Activated CD8-positive, alpha-beta memory T cell treated with anti-CD3 and anti-CD28 coated beads, Interleukin-2, amount 50 U/mL, for 24 hours (primary cell): ENCODE measurements around the gene SLC17A4.

Experiments
- DNase-seq: peaks from one replicate; pipeline ENCODE4 v3.0.0-alpha.2; 2020; ENCODE audit errors: extremely low read depth

The SLC17A4 gene

GRCh38 chr6:25749837-25750236 is 4.7 kb upstream of the SLC17A4 start:
- DNase-seq: no peak

DNA sequence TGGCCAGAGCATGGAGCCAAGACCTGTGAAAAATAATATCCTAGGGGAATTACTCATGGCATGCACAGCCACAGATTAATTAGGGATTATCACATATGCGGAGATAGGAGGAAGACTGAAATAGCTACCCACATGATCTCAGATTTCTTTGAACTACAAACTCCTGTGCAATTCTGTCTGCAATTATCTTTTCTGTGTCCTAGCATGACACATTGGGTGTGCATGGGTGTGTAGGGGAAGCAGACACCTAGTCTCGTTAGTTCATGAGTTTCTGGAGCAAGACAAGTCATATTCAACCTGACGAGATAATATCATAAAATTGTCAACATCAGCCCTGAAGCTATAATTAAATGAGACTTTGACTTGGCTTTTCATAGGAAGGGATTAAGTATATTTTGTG is 3.6 kb upstream of the SLC17A4 start:
- DNase-seq: no peak

DNA sequence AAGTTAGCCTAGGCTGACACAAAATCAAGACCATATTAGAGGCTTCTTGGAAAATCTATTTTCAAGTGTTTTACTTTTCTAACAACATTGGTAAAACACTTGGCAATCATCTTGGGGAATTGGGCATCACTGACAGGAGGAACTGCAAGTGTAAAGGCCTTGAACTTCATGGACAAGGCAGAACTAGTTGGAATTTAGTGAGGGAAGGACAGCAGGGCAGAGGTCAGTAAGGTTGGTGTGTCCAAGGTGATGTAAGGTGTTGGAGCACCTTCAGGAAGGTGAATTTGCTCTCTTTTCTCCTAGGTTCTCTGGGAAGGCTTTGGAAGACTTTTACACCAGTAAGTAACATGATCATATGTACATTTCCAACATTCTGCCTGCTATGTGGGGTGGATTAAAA is 1.5 kb upstream of the SLC17A4 start:
- DNase-seq: no peak

DNA sequence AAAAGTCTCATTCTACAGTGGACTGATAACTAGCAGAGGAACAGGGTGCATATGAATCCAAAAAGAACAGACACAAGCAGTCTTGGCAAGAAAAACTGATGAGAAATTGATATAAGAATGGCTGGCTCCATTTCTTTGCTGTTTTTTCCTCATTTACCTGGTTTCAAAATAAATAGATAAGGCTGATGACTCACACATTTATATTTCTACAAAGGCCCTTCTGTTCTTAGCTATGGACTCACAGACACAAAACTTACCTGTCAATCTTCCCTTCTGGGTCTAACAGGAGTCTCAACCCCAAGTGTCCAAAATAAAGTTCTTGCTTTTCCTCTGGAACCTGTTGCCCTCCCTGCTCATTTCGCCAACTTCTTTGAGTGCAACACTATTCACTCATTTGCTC is 941 bp downstream of the SLC17A4 start:
- no peak for DNase-seq

- no peak for DNase-seq
Measured at GRCh38 chr6:25756382-25757363, 2.1 kb downstream of the SLC17A4 start.

DNA sequence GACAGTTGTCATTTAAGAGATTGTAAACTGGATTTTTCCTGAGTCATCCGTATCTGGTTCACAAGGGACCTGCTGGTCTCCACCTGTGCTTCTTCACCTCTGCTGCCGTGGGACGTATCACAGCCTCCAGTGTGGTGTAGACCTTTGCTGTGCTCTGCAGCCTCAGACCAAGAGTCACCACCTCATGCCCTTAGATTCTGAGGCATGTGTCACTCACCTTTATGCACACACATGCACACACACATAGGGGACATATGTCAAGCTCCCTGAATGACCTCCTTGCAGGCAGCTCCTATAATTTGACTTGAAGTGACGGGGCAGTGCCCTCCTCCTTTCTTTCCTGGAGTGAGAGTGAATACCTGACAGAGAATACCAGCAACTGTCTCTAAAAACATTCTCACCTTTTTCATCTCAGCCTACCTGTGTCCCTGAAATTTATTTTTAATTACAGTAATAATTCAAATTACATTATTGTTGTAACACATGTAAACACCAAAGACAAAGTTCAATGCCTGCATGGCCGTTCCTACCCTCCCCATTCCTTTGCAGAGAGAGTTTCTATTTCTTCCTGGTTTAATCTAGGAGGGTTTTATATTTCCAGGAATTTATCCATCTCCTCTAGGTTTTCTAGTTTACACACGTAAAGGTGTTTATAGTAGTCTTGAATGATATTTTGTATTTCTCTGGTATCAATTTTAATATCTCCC is 3.5 kb downstream of the SLC17A4 start:
- no peak for DNase-seq

- DNase-seq: no peak
Measured at GRCh38 chr6:25764611-25765010, 10.1 kb downstream of the SLC17A4 start.

- DNase-seq: no peak
Measured at GRCh38 chr6:25768566-25768965, 14.0 kb downstream of the SLC17A4 start.

DNA sequence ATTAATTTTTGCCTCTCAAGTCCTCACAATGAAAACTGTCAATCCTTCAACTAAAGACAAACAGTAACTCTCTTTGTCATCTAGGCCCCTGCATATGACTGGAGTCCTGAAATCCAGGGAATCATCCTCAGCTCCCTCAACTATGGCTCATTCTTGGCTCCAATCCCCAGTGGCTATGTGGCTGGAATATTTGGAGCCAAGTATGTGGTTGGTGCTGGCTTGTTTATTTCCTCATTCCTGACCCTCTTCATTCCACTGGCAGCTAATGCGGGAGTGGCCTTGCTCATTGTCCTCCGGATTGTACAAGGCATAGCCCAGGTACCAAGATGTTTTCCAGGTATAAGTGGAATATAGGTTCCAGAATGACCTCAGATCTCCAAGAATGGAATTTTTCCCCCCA is 15.4 kb downstream of the SLC17A4 start:
- no peak for DNase-seq

DNA sequence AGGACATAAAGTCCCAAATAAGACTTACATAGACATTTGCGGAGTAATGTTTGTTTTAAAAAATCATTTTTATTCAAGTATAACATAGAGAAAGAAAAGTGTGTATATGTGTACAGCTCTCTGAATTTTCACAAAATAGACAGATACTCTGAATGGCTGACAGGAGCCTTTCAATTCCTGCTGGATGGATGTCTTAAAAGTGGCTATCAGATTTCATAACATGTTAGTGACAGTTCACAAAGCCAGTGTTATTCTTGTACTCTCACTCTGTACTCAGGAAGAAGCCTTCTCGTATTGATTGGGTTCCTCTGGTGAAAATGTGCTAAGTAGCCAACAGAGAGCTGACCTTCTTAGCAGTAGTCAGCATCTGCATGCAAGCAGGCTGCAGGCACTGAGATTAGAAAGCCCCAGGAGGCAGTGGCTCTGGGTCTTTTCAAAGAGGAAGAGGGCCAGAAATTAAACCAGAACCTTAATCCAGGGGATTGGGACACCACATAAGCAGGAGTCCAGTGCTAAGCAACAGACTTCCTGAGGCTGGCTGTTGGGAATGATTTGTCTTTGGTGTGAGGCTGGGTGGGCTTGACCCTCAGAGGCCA is 19.7 kb downstream of the SLC17A4 start:
- no peak for DNase-seq

- DNase-seq: no peak
Measured at GRCh38 chr6:25777031-25777430, 22.5 kb downstream of the SLC17A4 start.

GRCh38 chr6:25777856-25778649 is 23.5 kb downstream of the SLC17A4 start:
- no peak for DNase-seq

- DNase-seq: no peak
Measured at GRCh38 chr6:25781134-25781533, 26.6 kb downstream of the SLC17A4 start.

GRCh38 chr6:25787428-25787827 is 32.9 kb downstream of the SLC17A4 start:
- DNase-seq: no peak

DNA sequence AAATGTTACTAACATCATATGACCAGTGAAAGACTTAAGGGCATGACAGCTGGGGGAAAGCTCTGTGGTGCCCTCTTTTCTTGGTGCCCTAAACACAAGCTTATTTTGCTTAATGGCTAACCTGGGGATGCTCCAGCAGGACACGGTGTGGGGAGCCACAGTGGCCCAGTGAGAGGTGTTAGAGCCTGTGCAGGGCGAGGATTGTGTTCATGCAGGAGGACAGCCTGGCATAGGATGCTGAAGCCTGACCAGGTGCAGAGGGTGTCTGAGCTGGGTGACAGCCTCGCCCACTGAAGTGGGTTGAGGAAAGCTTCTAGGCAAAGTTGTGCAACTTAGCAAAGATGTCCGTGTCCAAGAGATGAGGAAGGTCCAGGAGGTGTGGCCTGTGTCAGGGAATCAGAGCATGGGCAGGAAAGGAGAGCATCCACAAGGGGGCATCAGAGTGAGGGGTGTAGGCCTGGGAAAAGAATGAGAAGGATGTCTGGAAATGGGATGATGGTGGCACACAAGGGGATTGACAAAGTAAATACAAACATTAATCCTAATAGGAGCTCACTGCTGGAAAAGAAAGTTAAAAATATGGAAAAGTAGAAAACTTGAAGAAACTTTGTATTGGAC is 33.9 kb downstream of the SLC17A4 start:
- DNase-seq: no peak

DNA sequence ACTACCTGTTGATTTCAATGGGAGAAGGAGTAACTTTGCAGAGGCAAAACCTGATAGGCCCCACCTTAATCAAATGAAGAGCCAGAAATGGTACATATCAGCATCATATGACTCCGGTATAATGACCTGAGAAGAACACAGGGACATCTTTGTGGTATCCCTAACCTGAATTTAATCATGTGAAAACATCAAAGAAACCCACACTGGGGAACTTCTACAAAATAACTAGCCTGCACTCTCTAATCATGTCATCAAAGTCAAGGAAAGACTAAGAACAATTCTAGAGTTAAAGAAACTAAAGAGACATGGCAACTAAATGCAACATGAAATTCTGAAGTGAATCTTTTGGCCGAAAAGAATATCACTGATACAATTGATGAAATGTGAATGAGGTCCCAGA is 34.9 kb downstream of the SLC17A4 start:
- DNase-seq: no peak

GRCh38 chr6:25792016-25792415 is 37.5 kb downstream of the SLC17A4 start:
- no peak for DNase-seq

DNA sequence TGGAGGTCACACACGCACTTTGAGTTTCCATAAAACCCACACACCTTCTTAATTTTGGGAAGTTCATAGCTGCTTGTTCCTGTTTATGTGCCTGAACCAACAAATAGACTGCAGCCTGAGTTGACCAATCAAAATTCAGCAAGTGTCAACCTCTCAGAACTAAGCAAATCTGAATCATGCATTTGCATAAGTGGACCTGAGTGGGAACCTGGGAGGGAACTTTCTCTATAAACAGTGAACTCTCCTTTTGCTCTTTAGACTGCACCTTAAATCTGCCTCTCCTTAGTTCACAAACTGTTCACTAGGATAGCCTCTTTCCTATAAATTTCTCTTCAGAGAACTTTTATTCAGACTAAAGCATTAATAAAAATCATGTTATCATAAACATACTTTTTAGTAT is 39.4 kb downstream of the SLC17A4 start:
- no peak for DNase-seq

DNA sequence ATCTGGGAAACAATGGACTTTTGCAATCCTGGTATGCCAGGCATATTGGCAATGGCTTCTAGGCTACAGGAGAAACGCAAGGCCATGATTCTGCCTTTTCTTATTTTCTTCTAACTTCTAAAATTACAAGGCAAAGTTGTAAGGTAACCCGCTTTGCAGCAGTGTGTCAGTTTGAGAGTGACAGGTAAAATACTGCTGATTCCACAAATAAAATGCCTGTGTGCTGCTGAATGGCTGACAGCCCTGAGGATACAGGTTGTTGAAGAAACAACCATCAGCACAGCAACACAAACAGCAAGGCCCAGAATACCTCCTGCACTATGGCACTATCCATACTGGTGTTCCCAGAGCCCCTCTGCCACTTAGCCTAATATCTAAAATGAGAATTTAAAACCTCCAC is 40.2 kb downstream of the SLC17A4 start:
- DNase-seq: no peak

- DNase-seq: no peak
Measured at GRCh38 chr6:25801436-25801835, 46.9 kb downstream of the SLC17A4 start.

DNA sequence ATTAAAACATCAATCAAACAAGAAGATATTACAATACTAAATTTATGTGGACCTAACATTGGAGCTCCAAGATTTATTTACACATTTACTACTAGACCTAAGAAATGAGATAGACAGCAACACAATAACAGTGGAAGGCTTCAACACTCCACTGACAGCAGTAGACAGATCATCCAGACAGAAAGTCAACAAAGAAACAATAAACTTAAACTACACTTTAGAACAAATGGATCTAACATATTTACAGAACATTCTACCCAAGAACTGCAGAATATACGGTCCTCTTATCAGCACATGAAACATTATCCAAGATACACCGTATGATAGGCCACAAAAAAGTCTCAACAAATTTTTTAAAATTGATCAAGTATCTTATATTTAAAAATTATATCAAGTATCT is 50.3 kb downstream of the SLC17A4 start:
- DNase-seq: no peak
